Fibroblast of pulmonary artery (primary cell): ENCODE data around the gene INPP4B.

Experiments used
- DNase-seq: peaks from one replicate; pipeline ENCODE4 v3.0.0-alpha.2; 2010; ENCODE audit warnings: low read depth
- H3K4me3 ChIP-seq: replicated peaks from 2 replicates; pipeline ENCODE4 v1.5.1; 2011; ENCODE audit warnings: low read depth, mild to moderate bottlenecking, control low read depth, low read length, moderate library complexity
- TF ChIP-seq, protein P1 (sequence below): IDR thresholded peaks from 2 replicates; pipeline ENCODE4 v1.5.1; 2011; ENCODE audit warnings: mild to moderate bottlenecking, control low read depth, low read length, inconsistent platforms; ENCODE audit errors: missing control alignments

INPP4B gene

DNA sequence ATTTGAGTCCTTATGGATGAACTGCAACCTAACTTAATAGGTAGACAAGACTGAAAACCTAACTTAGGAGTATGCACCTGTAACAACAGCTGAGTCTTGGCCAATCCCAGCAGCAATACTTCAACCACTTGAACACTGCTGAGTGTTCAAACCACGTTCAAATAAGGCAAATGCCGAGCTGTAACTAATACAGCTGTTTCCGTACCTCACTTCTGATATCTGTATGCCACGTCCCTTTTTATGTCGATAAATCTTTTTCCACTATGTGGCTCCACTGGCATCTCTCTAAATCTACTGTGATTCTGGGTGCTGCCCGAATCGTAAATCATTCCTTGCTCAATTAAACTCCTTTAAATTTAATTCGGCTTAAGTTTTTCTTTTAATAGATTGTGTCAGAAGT lies 459.7 kb downstream of the INPP4B start:
- H3K4me3 ChIP-seq: no peak overlapping the region
- no peak for DNase-seq
- TF ChIP-seq, protein P1, sequence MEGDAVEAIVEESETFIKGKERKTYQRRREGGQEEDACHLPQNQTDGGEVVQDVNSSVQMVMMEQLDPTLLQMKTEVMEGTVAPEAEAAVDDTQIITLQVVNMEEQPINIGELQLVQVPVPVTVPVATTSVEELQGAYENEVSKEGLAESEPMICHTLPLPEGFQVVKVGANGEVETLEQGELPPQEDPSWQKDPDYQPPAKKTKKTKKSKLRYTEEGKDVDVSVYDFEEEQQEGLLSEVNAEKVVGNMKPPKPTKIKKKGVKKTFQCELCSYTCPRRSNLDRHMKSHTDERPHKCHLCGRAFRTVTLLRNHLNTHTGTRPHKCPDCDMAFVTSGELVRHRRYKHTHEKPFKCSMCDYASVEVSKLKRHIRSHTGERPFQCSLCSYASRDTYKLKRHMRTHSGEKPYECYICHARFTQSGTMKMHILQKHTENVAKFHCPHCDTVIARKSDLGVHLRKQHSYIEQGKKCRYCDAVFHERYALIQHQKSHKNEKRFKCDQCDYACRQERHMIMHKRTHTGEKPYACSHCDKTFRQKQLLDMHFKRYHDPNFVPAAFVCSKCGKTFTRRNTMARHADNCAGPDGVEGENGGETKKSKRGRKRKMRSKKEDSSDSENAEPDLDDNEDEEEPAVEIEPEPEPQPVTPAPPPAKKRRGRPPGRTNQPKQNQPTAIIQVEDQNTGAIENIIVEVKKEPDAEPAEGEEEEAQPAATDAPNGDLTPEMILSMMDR: no peak

DNA sequence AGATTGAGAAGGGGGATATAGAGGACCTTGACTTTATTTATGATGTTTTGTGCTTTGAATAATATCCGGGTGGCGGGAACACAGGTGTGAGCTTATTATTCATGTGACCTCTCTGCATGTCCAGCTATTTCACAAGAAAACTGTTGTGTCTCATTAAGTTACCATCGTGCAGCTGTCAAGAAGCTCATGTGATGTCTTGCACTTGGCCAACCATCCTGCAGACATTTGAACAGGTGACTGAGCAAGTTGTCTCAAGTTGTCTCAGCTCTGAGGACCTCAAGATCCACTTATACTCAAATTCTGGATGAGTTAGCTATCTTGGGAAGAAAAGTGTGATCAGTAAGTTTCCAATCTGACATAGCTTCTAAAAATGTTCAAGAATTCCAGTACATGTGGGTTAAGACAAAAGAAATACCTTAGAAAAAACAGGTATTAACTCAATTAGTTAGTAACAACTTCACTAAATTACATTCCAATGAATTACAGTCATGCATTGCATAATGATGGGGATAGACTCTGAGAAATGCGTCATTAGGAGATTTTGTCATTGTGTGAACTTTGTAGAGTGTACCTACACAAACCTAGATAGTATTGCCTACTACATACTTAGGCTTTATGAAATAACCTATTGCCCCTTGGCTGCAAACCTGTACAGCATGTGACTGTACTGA lies 462.2 kb downstream of the INPP4B start:
- TF ChIP-seq, protein P1: no peak
- DNase-seq: no peak
- H3K4me3 ChIP-seq: no peak overlapping the region

DNA sequence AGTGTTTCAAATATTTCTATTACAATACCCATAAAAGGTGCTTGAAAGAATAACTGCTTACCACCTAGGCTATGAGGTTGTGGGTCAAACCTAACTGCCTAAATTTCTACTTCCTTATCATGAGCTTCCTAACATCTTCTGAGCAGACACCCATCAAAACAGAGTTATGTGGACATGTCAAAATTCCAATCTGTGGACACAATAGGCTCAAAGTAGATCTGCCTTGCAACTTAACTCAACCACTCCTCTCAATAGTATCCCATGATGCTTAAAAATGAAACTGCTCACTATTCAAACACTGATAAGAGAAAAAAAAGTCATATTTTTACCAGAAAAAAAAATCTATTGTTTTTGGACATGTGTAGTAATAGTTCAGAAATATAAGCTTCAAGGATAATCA lies 462.7 kb downstream of the INPP4B start:
- H3K4me3 ChIP-seq: no peak overlapping the region
- TF ChIP-seq, protein P1: no peak
- no peak for DNase-seq

DNA sequence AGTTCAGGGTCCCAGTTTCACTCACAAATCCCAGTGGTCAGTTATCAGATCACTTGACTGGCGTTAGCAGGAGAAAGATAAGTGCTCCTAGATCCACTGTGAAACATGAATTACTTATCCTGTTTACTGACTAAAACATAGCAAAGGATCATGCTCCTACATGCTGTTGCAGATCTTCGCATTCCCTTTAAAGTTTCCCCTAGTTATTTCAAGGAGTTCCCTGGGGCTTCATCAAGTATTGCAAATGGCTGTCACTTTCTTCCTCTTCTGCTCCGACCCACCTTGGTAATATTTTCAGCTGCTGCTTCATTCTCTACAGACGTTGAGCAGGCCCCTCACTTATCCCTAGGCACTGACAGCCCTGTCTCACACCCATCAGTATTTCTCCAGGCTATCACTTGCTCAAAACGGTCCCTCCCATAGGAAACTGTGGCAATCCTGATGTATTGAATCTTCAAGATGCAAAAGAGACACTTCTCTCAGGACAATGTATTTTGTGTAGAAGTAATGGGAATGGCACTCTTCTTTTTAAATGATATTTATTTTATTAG lies 466.0 kb downstream of the INPP4B start:
- no peak overlapping the region for H3K4me3 ChIP-seq
- TF ChIP-seq, protein P1: no peak
- no peak for DNase-seq

DNA sequence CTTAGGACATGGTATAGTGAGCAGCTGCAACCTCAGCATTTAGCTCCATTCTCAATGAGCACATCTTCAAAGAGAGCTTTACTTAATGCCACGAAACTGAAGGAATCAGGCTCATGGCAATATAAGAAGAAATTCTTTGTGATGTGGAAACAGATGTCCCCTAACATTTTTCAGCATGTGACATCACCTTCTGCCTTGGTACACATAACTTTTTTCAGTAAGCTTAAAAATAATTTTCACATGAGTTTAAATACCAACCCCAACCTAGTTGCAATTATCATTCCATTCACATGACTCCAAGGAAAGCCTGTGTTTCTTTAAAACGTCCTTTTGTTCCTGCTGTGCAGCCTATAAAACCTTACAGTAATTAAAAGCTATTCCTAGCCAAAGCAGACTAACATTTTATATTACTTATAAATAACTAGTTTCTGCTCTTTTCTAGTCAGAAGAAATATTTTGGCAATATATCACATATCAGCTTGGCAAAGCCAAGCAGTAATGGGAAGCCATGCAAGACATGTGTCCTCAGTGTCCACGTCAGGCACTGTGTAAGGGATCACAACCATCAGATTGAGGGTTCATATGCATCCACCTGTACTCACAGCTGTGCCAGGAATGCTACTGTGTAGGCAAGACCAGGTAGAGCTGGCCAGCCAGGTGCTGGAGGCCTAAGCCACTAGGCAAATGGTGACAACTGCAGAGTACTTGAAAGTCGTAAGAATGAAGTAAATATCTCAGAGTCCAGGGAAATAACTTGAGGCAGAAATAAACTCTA lies 466.6 kb downstream of the INPP4B start:
- peak; percentile 77 for DNase-seq
- TF ChIP-seq, protein P1: no peak

DNA sequence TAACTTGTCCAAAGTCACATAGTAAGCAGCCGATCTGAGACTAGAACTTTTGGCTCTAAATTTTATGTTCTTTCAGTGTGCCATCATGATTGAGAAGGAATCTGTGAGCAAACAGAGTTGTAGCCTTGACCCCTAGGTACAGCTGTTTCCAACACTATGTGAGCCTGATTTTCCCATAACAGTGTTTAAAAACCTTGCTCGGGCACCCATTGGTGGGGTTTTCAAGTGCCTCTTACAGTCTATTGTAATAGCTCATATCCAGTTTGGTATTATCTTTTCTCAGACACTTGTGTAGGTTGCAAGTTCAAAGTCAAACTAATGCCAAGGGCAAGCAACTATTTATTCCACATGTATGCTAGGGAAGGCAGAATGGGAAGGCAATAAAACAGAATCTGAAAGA lies 467.9 kb downstream of the INPP4B start:
- H3K4me3 ChIP-seq: no peak overlapping the region
- TF ChIP-seq, protein P1: no peak

More for the DNA sequence above, 466.6 kb downstream of the INPP4B start:
- H3K4me3 ChIP-seq: no peak overlapping the region

More for the DNA sequence above, 467.9 kb downstream of the INPP4B start:
- no peak for DNase-seq
